WTC11 (cell line): ENCODE data around the gene SACS.

ENCODE experiments used
- ATF1 ChIP-seq: sonication (generic); formaldehyde crosslinking; IDR thresholded peaks from 2 replicates; pipeline ENCODE4 v1.8.1; 2023; ENCODE audit warnings: mild to moderate bottlenecking, moderate library complexity, missing genetic modification reagents
- CTCF ChIP-seq: fragments of 200-600 bp; IDR thresholded peaks from 2 replicates; pipeline ENCODE4 v1.8.0; 2022; ENCODE audit warnings: antibody characterized with exemption
- E2F5 ChIP-seq: sonication (generic); formaldehyde crosslinking; IDR thresholded peaks from 2 replicates; pipeline ENCODE4 v1.8.1; 2022; ENCODE audit warnings: mild to moderate bottlenecking, moderate library complexity, missing genetic modification reagents
- IRF1 ChIP-seq: sonication (generic); formaldehyde crosslinking; IDR thresholded peaks from 2 replicates; pipeline ENCODE4 v1.8.0; 2023; ENCODE audit warnings: missing genetic modification reagents
- NR2C2 ChIP-seq: sonication (generic); formaldehyde crosslinking; IDR thresholded peaks from 2 replicates; pipeline ENCODE4 v1.8.0; 2022; ENCODE audit warnings: mild to moderate bottlenecking, missing genetic modification reagents
- PRDM15 ChIP-seq: sonication (generic); formaldehyde crosslinking; IDR thresholded peaks from 2 replicates; pipeline ENCODE4 v1.8.0; 2022; ENCODE audit warnings: missing genetic modification reagents
- STAT6 ChIP-seq: sonication (generic); formaldehyde crosslinking; conservative IDR thresholded peaks from 2 replicates; pipeline ENCODE4 v1.8.1; 2023; ENCODE audit warnings: mild to moderate bottlenecking, low read depth, missing genetic modification reagents, moderate library complexity
- ZNF138 ChIP-seq: sonication (generic); formaldehyde crosslinking; conservative IDR thresholded peaks from 2 replicates; pipeline ENCODE4 v1.8.1; 2022; ENCODE audit warnings: mild to moderate bottlenecking, moderate library complexity, missing genetic modification reagents

GRCh38 chr13:23367907-23368306, 65.6 kb downstream of the SACS start:
- TF ChIP-seq PRDM15 (CRISPR knock-in tag): no peak
- no peak for TF ChIP-seq NR2C2 (CRISPR knock-in tag)
- no peak for TF ChIP-seq CTCF
- no peak for TF ChIP-seq ATF1 (CRISPR knock-in tag)
- no peak for TF ChIP-seq STAT6 (CRISPR knock-in tag)
- no peak for TF ChIP-seq ZNF138
- TF ChIP-seq IRF1 (CRISPR knock-in tag): no peak
- TF ChIP-seq E2F5 (CRISPR knock-in tag): no peak
